GM19395 (cell line): ENCODE measurements around the gene DCXR.
A peak's percentile ranks its signal among the peaks of the same experiment; 100 is the strongest.

Experiments
- ATAC-seq: cut with Tn5 transposase; IDR thresholded peaks from one replicate; pipeline ENCODE4 v1.9.1; 2021; ENCODE audit warnings: mild to moderate bottlenecking, moderate library complexity; ENCODE audit not compliant: unreplicated experiment

DCXR gene

GRCh38 chr17:82073446-82073845, 35.9 kb upstream of the DCXR start:
- no peak for ATAC-seq

GRCh38 chr17:82072827-82073226, 35.3 kb upstream of the DCXR start:
- no peak for ATAC-seq

- no peak for ATAC-seq
Measured at GRCh38 chr17:82070611-82071010, 33.1 kb upstream of the DCXR start.

GRCh38 chr17:82065638-82066303, 28.3 kb upstream of the DCXR start, which contains the start of gene DUS1L:
TSS of gene DUS1L (minus strand) at chr17:82065804. CDS start at chr17:82065059, 745 bp downstream.
- peak; percentile 61 for ATAC-seq

- peak; percentile 32 for ATAC-seq
Measured at GRCh38 chr17:82065193-82065637, 27.7 kb upstream of the DCXR start.

GRCh38 chr17:82064433-82065192, 27.1 kb upstream of the DCXR start:
- no peak for ATAC-seq

GRCh38 chr17:82063424-82064415, 26.2 kb upstream of the DCXR start:
- ATAC-seq = no peak

- ATAC-seq = no peak
Measured at GRCh38 chr17:82062984-82063368, 25.5 kb upstream of the DCXR start.

- ATAC-seq = no peak
Measured at GRCh38 chr17:82062076-82062983, 24.8 kb upstream of the DCXR start.

- no peak for ATAC-seq
Measured at GRCh38 chr17:82061047-82061925, 23.8 kb upstream of the DCXR start.

GRCh38 chr17:82060614-82061013, 23.1 kb upstream of the DCXR start:
- no peak for ATAC-seq

- no peak for ATAC-seq
Measured at GRCh38 chr17:82060001-82060380, 22.5 kb upstream of the DCXR start.

- ATAC-seq = no peak
Measured at GRCh38 chr17:82059272-82060000, 21.9 kb upstream of the DCXR start.

- ATAC-seq = no peak
Measured at GRCh38 chr17:82058855-82059249, 21.4 kb upstream of the DCXR start.

- ATAC-seq = no peak
Measured at GRCh38 chr17:82058230-82058854, 20.8 kb upstream of the DCXR start.

GRCh38 chr17:82056729-82057621, 19.5 kb upstream of the DCXR start:
- ATAC-seq = no peak
